ENCODE data around the gene NSMCE1.

The NSMCE1 gene

GRCh38 chr16:27189335-27189972 lies 79.1 kb downstream of the NSMCE1 start:
- DNase-seq = no peak

GRCh38 chr16:27188633-27189032 lies 79.9 kb downstream of the NSMCE1 start:
- DNase-seq = no peak

- no peak for DNase-seq
These were observed 82.8 kb downstream of the NSMCE1 start for GRCh38 chr16:27185776-27186130.

GRCh38 chr16:27182906-27183405 lies 85.6 kb downstream of the NSMCE1 start:
- no peak for DNase-seq

GRCh38 chr16:27181019-27181790 lies 87.4 kb downstream of the NSMCE1 start:
- DNase-seq = peak; percentile 28

- peak; percentile 12 for DNase-seq
These were observed 89.0 kb downstream of the NSMCE1 start for GRCh38 chr16:27179500-27180072.

- DNase-seq = no peak
These were observed 91.4 kb downstream of the NSMCE1 start for GRCh38 chr16:27177031-27177774.

- DNase-seq = no peak
These were observed 92.7 kb downstream of the NSMCE1 start for GRCh38 chr16:27175888-27176287.

All from DMS 273 treated with DMSO at 0.1 percent for 48 hours (cell line).